ENCODE results near the gene AFM.

The AFM gene

GRCh38 chr4:73448448-73449203 lies 32.9 kb upstream of the AFM start:
- no peak for TF ChIP-seq EZH2phosphoT487 (IDR thresholded peaks at IDR 0.05; ENCODE audit: borderline replicate concordance)
- TF ChIP-seq, protein P1, sequence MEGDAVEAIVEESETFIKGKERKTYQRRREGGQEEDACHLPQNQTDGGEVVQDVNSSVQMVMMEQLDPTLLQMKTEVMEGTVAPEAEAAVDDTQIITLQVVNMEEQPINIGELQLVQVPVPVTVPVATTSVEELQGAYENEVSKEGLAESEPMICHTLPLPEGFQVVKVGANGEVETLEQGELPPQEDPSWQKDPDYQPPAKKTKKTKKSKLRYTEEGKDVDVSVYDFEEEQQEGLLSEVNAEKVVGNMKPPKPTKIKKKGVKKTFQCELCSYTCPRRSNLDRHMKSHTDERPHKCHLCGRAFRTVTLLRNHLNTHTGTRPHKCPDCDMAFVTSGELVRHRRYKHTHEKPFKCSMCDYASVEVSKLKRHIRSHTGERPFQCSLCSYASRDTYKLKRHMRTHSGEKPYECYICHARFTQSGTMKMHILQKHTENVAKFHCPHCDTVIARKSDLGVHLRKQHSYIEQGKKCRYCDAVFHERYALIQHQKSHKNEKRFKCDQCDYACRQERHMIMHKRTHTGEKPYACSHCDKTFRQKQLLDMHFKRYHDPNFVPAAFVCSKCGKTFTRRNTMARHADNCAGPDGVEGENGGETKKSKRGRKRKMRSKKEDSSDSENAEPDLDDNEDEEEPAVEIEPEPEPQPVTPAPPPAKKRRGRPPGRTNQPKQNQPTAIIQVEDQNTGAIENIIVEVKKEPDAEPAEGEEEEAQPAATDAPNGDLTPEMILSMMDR (conservative IDR thresholded peaks at IDR 0.05; ENCODE audit: low read length): no peak
- Histone ChIP-seq H3K9me2 (replicated peaks; ENCODE audit: low read depth, low read length) (no peaks in the 10 kb centered on the region), H3K4me2 (ENCODE audit: low read depth, low read length, poor library complexity, severe bottlenecking) (no peak overlapping the region), H3K4me3 (ENCODE audit: low read length, poor library complexity, severe bottlenecking) (no peak overlapping the region), H3K27me3 (ENCODE audit: insufficient read depth, low read length, poor library complexity, severe bottlenecking) (no peaks in the 10 kb centered on the region), H3K79me2 (ENCODE audit: insufficient read depth, low read length) (no peaks in the 10 kb centered on the region), H3K9me3 (ENCODE audit: insufficient read depth, low read depth, low read length) (no peaks in the 10 kb centered on the region), H3K36me3 (ENCODE audit: insufficient read depth, low read length) (no peaks in the 10 kb centered on the region), H3K4me1 (ENCODE audit: insufficient read depth, low read length, poor library complexity, severe bottlenecking) (no peaks in the 10 kb centered on the region), H3F3A (ENCODE audit: low read depth) (no peaks in the 10 kb centered on the region), H3K9ac (ENCODE audit: low read depth, low read length, poor library complexity, severe bottlenecking) (no peak overlapping the region), H4K20me1 (ENCODE audit: insufficient read depth, low read length, poor library complexity, severe bottlenecking) (no peaks in the 10 kb centered on the region), H2AFZ (ENCODE audit: low read length) (no peak overlapping the region)

- H3K79me2 ChIP-seq (ENCODE audit: insufficient read depth, low read length): no peaks in the 10 kb centered on the region
- no peaks in the 10 kb centered on the region for H3K4me1 ChIP-seq (ENCODE audit: insufficient read depth, low read length, poor library complexity, severe bottlenecking)
- H3F3A ChIP-seq (ENCODE audit: low read depth): no peaks in the 10 kb centered on the region
- no peaks in the 10 kb centered on the region for H4K20me1 ChIP-seq (ENCODE audit: insufficient read depth, low read length, poor library complexity, severe bottlenecking)
- no peaks in the 10 kb centered on the region for H3K9me2 ChIP-seq (replicated peaks; ENCODE audit: low read depth, low read length)
- H3K4me3 ChIP-seq (ENCODE audit: low read length, poor library complexity, severe bottlenecking): no peak overlapping the region
- no peaks in the 10 kb centered on the region for H3K9me3 ChIP-seq (ENCODE audit: insufficient read depth, low read depth, low read length)
- no peak overlapping the region for H2AFZ ChIP-seq (ENCODE audit: low read length)
- no peaks in the 10 kb centered on the region for H3K36me3 ChIP-seq (ENCODE audit: insufficient read depth, low read length)
- no peak overlapping the region for H3K4me2 ChIP-seq (ENCODE audit: low read depth, low read length, poor library complexity, severe bottlenecking)
- H3K27me3 ChIP-seq (ENCODE audit: insufficient read depth, low read length, poor library complexity, severe bottlenecking): no peaks in the 10 kb centered on the region
- H3K9ac ChIP-seq (ENCODE audit: low read depth, low read length, poor library complexity, severe bottlenecking): no peak overlapping the region
- TF ChIP-seq, protein P1 (conservative IDR thresholded peaks at IDR 0.05; ENCODE audit: low read length): no peak
- TF ChIP-seq EZH2phosphoT487 (IDR thresholded peaks at IDR 0.05; ENCODE audit: borderline replicate concordance): no peak
Measured at GRCh38 chr4:73450398-73451004, 31.0 kb upstream of the AFM start.

DNA sequence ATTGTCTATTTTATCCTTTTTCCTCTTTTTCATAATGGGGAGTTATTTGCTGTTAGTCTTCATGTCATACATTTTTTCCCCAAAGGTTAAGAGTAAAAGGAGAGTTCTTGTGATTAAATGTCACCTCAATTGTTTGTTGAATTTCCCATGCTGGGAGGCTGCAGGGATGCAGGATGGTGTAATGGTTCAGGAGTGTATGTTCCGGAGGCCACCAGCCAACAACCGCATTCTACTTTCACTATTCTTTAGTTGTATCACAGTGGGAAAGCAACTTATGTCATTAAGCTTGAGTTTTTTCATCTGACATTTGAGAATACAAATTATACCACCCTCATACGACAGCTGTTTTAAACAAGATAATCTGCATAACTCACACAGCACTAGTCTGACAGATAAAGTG lies 30.1 kb upstream of the AFM start:
- H3K27me3 ChIP-seq (ENCODE audit: insufficient read depth, low read length, poor library complexity, severe bottlenecking): no peaks in the 10 kb centered on the region
- no peaks in the 10 kb centered on the region for H3K4me1 ChIP-seq (ENCODE audit: insufficient read depth, low read length, poor library complexity, severe bottlenecking)
- H3K9ac ChIP-seq (ENCODE audit: low read depth, low read length, poor library complexity, severe bottlenecking): no peak overlapping the region
- no peak overlapping the region for H3K4me3 ChIP-seq (ENCODE audit: low read length, poor library complexity, severe bottlenecking)
- no peaks in the 10 kb centered on the region for H3K36me3 ChIP-seq (ENCODE audit: insufficient read depth, low read length)
- no peaks in the 10 kb centered on the region for H3F3A ChIP-seq (ENCODE audit: low read depth)
- H3K9me2 ChIP-seq (replicated peaks; ENCODE audit: low read depth, low read length): no peaks in the 10 kb centered on the region
- H2AFZ ChIP-seq (ENCODE audit: low read length): no peak overlapping the region
- H3K4me2 ChIP-seq (ENCODE audit: low read depth, low read length, poor library complexity, severe bottlenecking): no peak overlapping the region
- no peaks in the 10 kb centered on the region for H4K20me1 ChIP-seq (ENCODE audit: insufficient read depth, low read length, poor library complexity, severe bottlenecking)
- no peaks in the 10 kb centered on the region for H3K9me3 ChIP-seq (ENCODE audit: insufficient read depth, low read depth, low read length)
- no peak for TF ChIP-seq EZH2phosphoT487 (IDR thresholded peaks at IDR 0.05; ENCODE audit: borderline replicate concordance)
- TF ChIP-seq, protein P1 (conservative IDR thresholded peaks at IDR 0.05; ENCODE audit: low read length): no peak
- H3K79me2 ChIP-seq (ENCODE audit: insufficient read depth, low read length): no peaks in the 10 kb centered on the region

Data from Loucy (cell line).